GM06990 (cell line): ENCODE results near the gene NPFFR1.

ENCODE experiments used
- DNase-seq: peaks from one replicate; pipeline ENCODE4 v3.0.0-alpha.2; 2011; ENCODE audit not compliant: insufficient read length; ENCODE audit errors: extremely low read depth
- H3K27me3 ChIP-seq: replicated peaks from 2 replicates; pipeline ENCODE4 v1.6.0; 2011; ENCODE audit warnings: low read length; ENCODE audit not compliant: control insufficient read depth, insufficient read depth
- H3K36me3 ChIP-seq: 2 replicates; pipeline ENCODE4 v1.5.1; 2011; ENCODE audit warnings: low read length; ENCODE audit not compliant: control insufficient read depth, insufficient read depth
- H3K4me3 ChIP-seq: replicated peaks from 2 replicates; pipeline ENCODE4 v1.5.1; 2011; ENCODE audit warnings: low read depth, mild to moderate bottlenecking, control low read depth, low read length
- CTCF ChIP-seq: IDR thresholded peaks from 2 replicates; pipeline ENCODE4 v1.5.1; 2011; ENCODE audit warnings: low read length, control low read depth, mild to moderate bottlenecking, inconsistent platforms; ENCODE audit not compliant: insufficient read depth, poor library complexity, severe bottlenecking

The NPFFR1 gene

GRCh38 chr10:70323138-70323696 lies 39.4 kb upstream of the NPFFR1 start:
- Histone ChIP-seq H3K36me3 (no peaks in the 10 kb centered on the region), H3K4me3 (no peak overlapping the region), H3K27me3 (no peaks in the 10 kb centered on the region)
- no peak for TF ChIP-seq CTCF
- DNase-seq: no peak

GRCh38 chr10:70321897-70322890 lies 38.4 kb upstream of the NPFFR1 start:
- no peaks in the 10 kb centered on the region for H3K36me3 ChIP-seq
- no peak overlapping the region for H3K4me3 ChIP-seq
- no peak for DNase-seq
- H3K27me3 ChIP-seq: no peaks in the 10 kb centered on the region
- TF ChIP-seq CTCF: no peak

- no peaks in the 10 kb centered on the region for H3K27me3 ChIP-seq
- no peak for DNase-seq
- no peak for TF ChIP-seq CTCF
- no peak overlapping the region for H3K4me3 ChIP-seq
- H3K36me3 ChIP-seq: no peaks in the 10 kb centered on the region
These were observed 37.4 kb upstream of the NPFFR1 start for GRCh38 chr10:70321233-70321632.

GRCh38 chr10:70320751-70321150 lies 36.9 kb upstream of the NPFFR1 start:
- no peak for DNase-seq
- H3K36me3 ChIP-seq: no peaks in the 10 kb centered on the region
- no peak overlapping the region for H3K4me3 ChIP-seq
- TF ChIP-seq CTCF: no peak
- H3K27me3 ChIP-seq: no peaks in the 10 kb centered on the region

GRCh38 chr10:70319824-70320223 lies 36.0 kb upstream of the NPFFR1 start:
- no peak overlapping the region for H3K4me3 ChIP-seq
- TF ChIP-seq CTCF: no peak
- H3K36me3 ChIP-seq: no peaks in the 10 kb centered on the region
- DNase-seq: no peak
- H3K27me3 ChIP-seq: no peaks in the 10 kb centered on the region
